Trophoblast cell (in vitro differentiated cells and primary cell): Measurements from ENCODE around the gene GAS2L2.

Experiments
- DNase-seq, 2 donors: peaks; one replicate each; pipeline ENCODE4 v3.0.0-alpha.2; 2016
- H2AFZ ChIP-seq: 2 replicates; pipeline ENCODE4 v1.6.1; 2013; ENCODE audit warnings: low read length, moderate library complexity, mild to moderate bottlenecking; ENCODE audit not compliant: insufficient read depth, poor library complexity
- H2AK5ac ChIP-seq: 2 replicates; pipeline ENCODE4 v1.6.1; 2013; ENCODE audit warnings: mild to moderate bottlenecking, low read length
- H2BK120ac ChIP-seq: 2 replicates; pipeline ENCODE4 v1.6.1; 2013; ENCODE audit warnings: low read length, mild to moderate bottlenecking, moderate library complexity; ENCODE audit not compliant: insufficient read depth, poor library complexity
- H2BK12ac ChIP-seq: 2 replicates; pipeline ENCODE4 v1.6.1; 2013; ENCODE audit warnings: mild to moderate bottlenecking, low read length, moderate library complexity
- H2BK5ac ChIP-seq: 2 replicates; pipeline ENCODE4 v1.6.1; 2013; ENCODE audit warnings: low read length, low read depth, moderate library complexity, mild to moderate bottlenecking; ENCODE audit not compliant: poor library complexity
- H3K14ac ChIP-seq: 2 replicates; pipeline ENCODE4 v1.6.1; 2013; ENCODE audit warnings: mild to moderate bottlenecking, low read length
- H3K18ac ChIP-seq: 2 replicates; pipeline ENCODE4 v1.6.1; 2013; ENCODE audit warnings: mild to moderate bottlenecking, low read length
- H3K23ac ChIP-seq: 2 replicates; pipeline ENCODE4 v1.6.1; 2013; ENCODE audit warnings: low read length
- H3K27ac ChIP-seq: 2 replicates; pipeline ENCODE4 v1.5.1; 2013; ENCODE audit warnings: low read depth, mild to moderate bottlenecking, inconsistent platforms, low read length, moderate library complexity
- H3K27me3 ChIP-seq: 2 replicates; pipeline ENCODE4 v1.6.1; 2013; ENCODE audit warnings: inconsistent platforms, mild to moderate bottlenecking, low read length, moderate library complexity; ENCODE audit not compliant: insufficient read depth
- H3K36me3 ChIP-seq, 2 experiments: 1 replicate in 1 of 2; 2 replicates in 1 of 2; pipeline ENCODE4 v1.6.1; 2013; ENCODE audit warnings: low read length in 2 of 2, mild to moderate bottlenecking in 2 of 2, moderate library complexity in 1 of 2; ENCODE audit not compliant: insufficient read depth in 2 of 2, control insufficient read depth in 1 of 2
- H3K4ac ChIP-seq: 2 replicates; pipeline ENCODE4 v1.6.1; 2013; ENCODE audit warnings: low read depth, mild to moderate bottlenecking, low read length, moderate library complexity
- H3K4me1 ChIP-seq, 2 experiments: 1 replicate in 1 of 2; 2 replicates in 1 of 2; pipeline ENCODE4 v1.6.1; 2013; ENCODE audit warnings: low read length in 2 of 2, mild to moderate bottlenecking in 2 of 2, moderate library complexity in 1 of 2; ENCODE audit not compliant: insufficient read depth in 2 of 2, control insufficient read depth in 1 of 2
- H3K4me2 ChIP-seq: 2 replicates; pipeline ENCODE4 v1.6.1; 2013; ENCODE audit warnings: inconsistent platforms, mild to moderate bottlenecking, low read length, moderate library complexity
- H3K4me3 ChIP-seq: 2 replicates; pipeline ENCODE4 v1.5.1; 2013; ENCODE audit warnings: mild to moderate bottlenecking, low read depth, low read length, inconsistent platforms
- H3K79me1 ChIP-seq: one replicate; pipeline ENCODE4 v1.6.1; 2013; ENCODE audit warnings: low read length
- H3K79me2 ChIP-seq: 2 replicates; pipeline ENCODE4 v1.6.1; 2013; ENCODE audit warnings: low read length, mild to moderate bottlenecking; ENCODE audit not compliant: control insufficient read depth, insufficient read depth, poor library complexity
- H3K9ac ChIP-seq: 2 replicates; pipeline ENCODE4 v1.6.1; 2013; ENCODE audit warnings: mild to moderate bottlenecking, low read length
- H3K9me3 ChIP-seq: 2 replicates; pipeline ENCODE4 v1.6.1; 2013; ENCODE audit warnings: low read depth, mild to moderate bottlenecking, control low read depth, inconsistent platforms, low read length; ENCODE audit not compliant: insufficient read depth
- H4K12ac ChIP-seq: 2 replicates; pipeline ENCODE4 v1.6.1; 2013; ENCODE audit warnings: low read depth, mild to moderate bottlenecking, low read length, moderate library complexity
- H4K8ac ChIP-seq: 2 replicates; pipeline ENCODE4 v1.6.1; 2013; ENCODE audit warnings: low read depth, mild to moderate bottlenecking, low read length, moderate library complexity
- H4K91ac ChIP-seq: one replicate; pipeline ENCODE4 v1.6.1; 2013; ENCODE audit warnings: low read depth, mild to moderate bottlenecking, low read length, moderate library complexity
- WGBS: extraction: QIAGEN DNeasy Blood & Tissue Kit; methylation state at CpG from one replicate; pipeline ENCODE4 v1.1.7; 2013; ENCODE audit warnings: missing lambda C conversion rate; ENCODE audit not compliant: insufficient read length, insufficient coverage; ENCODE audit errors: extremely low coverage; 5-methylcytosine and 5-hydroxymethylcytosine counted together

Gene GAS2L2

DNA sequence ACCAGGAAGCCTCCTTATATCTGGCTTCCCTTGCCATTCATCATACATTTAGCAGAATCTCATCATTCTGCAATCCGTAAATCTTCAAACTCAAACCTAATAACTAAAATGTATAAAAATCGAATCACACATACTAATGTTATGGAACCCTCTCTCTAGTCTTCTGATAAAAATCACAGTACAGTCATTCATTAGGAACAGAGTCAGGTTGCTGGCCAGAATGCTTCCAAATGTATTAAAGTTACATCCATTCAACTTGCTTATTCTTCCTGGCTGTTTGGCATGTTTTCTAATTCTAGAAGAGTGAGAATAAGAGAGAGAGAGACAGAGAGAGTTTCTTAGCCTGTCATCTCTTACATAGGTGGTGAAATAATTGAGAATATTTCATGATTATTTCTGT, 38.1 kb downstream of the GAS2L2 start:
- H3K9ac ChIP-seq: no peak overlapping the region
- H3K27ac ChIP-seq: no peak overlapping the region
- no peak overlapping the region for H2BK12ac ChIP-seq
- H3K4me2 ChIP-seq: no peak overlapping the region
- no peak overlapping the region for H3K4ac ChIP-seq
- no peak overlapping the region for H2AFZ ChIP-seq
- no peaks in the 10 kb centered on the region for H3K79me2 ChIP-seq
- H4K12ac ChIP-seq: no peak overlapping the region
- no peak overlapping the region for H3K14ac ChIP-seq
- H3K4me1 ChIP-seq: peaks cover 0 to 10% of the 10 kb centered on the region in 2 experiments
- no peak overlapping the region for H4K91ac ChIP-seq
- no peak overlapping the region for H4K8ac ChIP-seq
- no peak overlapping the region for H2BK120ac ChIP-seq
- no peak overlapping the region for H3K4me3 ChIP-seq
- H3K23ac ChIP-seq: no peak overlapping the region
- WGBS: 100% methylated on average over 2 of the region's 2 CpGs
- no peaks in the 10 kb centered on the region for H3K79me1 ChIP-seq
- H2BK5ac ChIP-seq: no peak overlapping the region
- DNase-seq: no peak
- no peaks in the 10 kb centered on the region for H3K27me3 ChIP-seq
- no peak overlapping the region for H2AK5ac ChIP-seq
- no peaks in the 10 kb centered on the region for H3K9me3 ChIP-seq
- H3K18ac ChIP-seq: no peak overlapping the region
- H3K36me3 ChIP-seq: peaks cover 2 to 4% of the 10 kb centered on the region in 2 experiments

- Histone ChIP-seq H2AFZ (no peak overlapping the region), H2AK5ac (no peak overlapping the region), H3K79me2 (no peaks in the 10 kb centered on the region), H3K9me3 (no peaks in the 10 kb centered on the region), H3K27me3 (no peaks in the 10 kb centered on the region), H2BK120ac (no peak overlapping the region), H4K8ac (no peak overlapping the region), H3K4me2 (peak overlapping the region; percentile 34), H3K27ac (peak overlapping the region; percentile 68), H3K4ac (no peak overlapping the region), H2BK5ac (no peak overlapping the region), H2BK12ac (no peak overlapping the region), H3K4me3 (no peak overlapping the region), H3K23ac (no peak overlapping the region), H3K9ac (no peak overlapping the region), H3K79me1 (no peaks in the 10 kb centered on the region), H4K91ac (no peak overlapping the region), H3K14ac (no peak overlapping the region), H4K12ac (no peak overlapping the region), H3K18ac (no peak overlapping the region), H3K4me1 (peaks cover 0 to 10% of the 10 kb centered on the region in 2 experiments), H3K36me3 (peaks cover 2 to 8% of the 10 kb centered on the region in 2 experiments)
- DNase-seq: peak in 1 of 2 donors; percentile 18
- no CpG with 5 or more reads among the region's 7 CpGs for WGBS
Measured at GRCh38 chr17:35713069-35713728, 39.8 kb downstream of the GAS2L2 start.

DNA sequence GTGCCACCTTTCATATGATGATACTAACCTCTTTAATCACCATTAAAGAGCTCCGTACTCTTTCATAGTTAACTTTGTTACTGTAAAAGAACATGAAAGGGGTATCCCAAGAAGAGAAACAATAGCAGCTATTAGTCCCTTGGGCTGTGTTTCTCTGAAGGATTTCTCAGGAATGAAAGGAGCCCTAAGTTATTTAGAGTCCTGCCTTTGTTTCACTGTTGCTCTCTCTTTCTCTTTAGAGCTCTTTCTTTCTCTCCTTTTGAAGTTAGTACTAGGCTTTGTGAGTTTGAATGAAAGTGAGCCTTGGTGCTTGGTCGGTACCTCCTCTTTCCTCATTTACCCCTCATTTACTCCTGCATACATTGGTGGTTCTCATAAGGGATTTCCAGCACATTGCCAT, 42.1 kb downstream of the GAS2L2 start:
- H4K8ac ChIP-seq: no peak overlapping the region
- H2AFZ ChIP-seq: no peak overlapping the region
- no peak overlapping the region for H2BK5ac ChIP-seq
- no peaks in the 10 kb centered on the region for H3K9me3 ChIP-seq
- H3K27ac ChIP-seq: no peak overlapping the region
- no peaks in the 10 kb centered on the region for H3K79me2 ChIP-seq
- H2BK12ac ChIP-seq: no peak overlapping the region
- no peak overlapping the region for H3K4me2 ChIP-seq
- no peak overlapping the region for H3K4me3 ChIP-seq
- peaks cover 0 to 4% of the 10 kb centered on the region in 2 experiments for H3K4me1 ChIP-seq
- WGBS: no CpG with 5 or more reads among the region's 2 CpGs
- no peak for DNase-seq
- H3K9ac ChIP-seq: no peak overlapping the region
- H3K79me1 ChIP-seq: no peaks in the 10 kb centered on the region
- no peak overlapping the region for H3K14ac ChIP-seq
- no peak overlapping the region for H4K12ac ChIP-seq
- no peak overlapping the region for H2AK5ac ChIP-seq
- no peak overlapping the region for H4K91ac ChIP-seq
- no peak overlapping the region for H3K18ac ChIP-seq
- no peak overlapping the region for H3K23ac ChIP-seq
- no peak overlapping the region for H3K4ac ChIP-seq
- peaks cover 2 to 10% of the 10 kb centered on the region in 2 experiments for H3K36me3 ChIP-seq
- no peaks in the 10 kb centered on the region for H3K27me3 ChIP-seq
- no peak overlapping the region for H2BK120ac ChIP-seq

DNA sequence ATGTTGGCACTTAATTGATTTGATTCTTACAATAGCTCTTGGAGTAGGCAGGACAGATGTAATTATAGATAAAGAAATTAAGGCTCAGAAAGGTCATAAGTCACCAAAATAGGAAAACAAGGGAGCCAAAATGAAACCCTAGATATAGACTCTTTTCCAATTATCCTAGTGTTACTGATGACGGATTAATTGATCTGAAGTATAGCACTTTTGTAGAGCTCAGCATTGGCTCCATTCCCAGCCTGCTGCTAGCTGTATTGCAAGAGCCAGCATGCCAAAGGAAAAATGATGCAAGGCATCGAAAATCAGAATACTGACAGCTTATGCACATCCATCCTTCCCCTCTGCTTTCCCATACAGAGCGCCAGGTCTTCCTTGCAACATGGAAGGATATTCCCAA, 43.2 kb downstream of the GAS2L2 start:
- H3K36me3 ChIP-seq: peaks cover 2 to 10% of the 10 kb centered on the region in 2 experiments
- no peak overlapping the region for H3K18ac ChIP-seq
- H3K27ac ChIP-seq: no peak overlapping the region
- no peak overlapping the region for H2BK12ac ChIP-seq
- no peak overlapping the region for H4K12ac ChIP-seq
- H2AK5ac ChIP-seq: no peak overlapping the region
- H3K79me1 ChIP-seq: no peaks in the 10 kb centered on the region
- H2BK5ac ChIP-seq: no peak overlapping the region
- H3K4me3 ChIP-seq: no peak overlapping the region
- H4K8ac ChIP-seq: no peak overlapping the region
- H3K4me1 ChIP-seq: peaks cover 0 to 4% of the 10 kb centered on the region in 2 experiments
- H3K4ac ChIP-seq: no peak overlapping the region
- no peak overlapping the region for H3K14ac ChIP-seq
- no peak overlapping the region for H4K91ac ChIP-seq
- H3K9ac ChIP-seq: no peak overlapping the region
- WGBS: no CpG with 5 or more reads among the region's 3 CpGs
- H3K4me2 ChIP-seq: no peak overlapping the region
- H3K27me3 ChIP-seq: no peaks in the 10 kb centered on the region
- no peaks in the 10 kb centered on the region for H3K9me3 ChIP-seq
- H3K23ac ChIP-seq: no peak overlapping the region
- no peak overlapping the region for H2AFZ ChIP-seq
- no peak overlapping the region for H2BK120ac ChIP-seq
- no peak for DNase-seq
- no peaks in the 10 kb centered on the region for H3K79me2 ChIP-seq
